Calu3 (cell line): ENCODE results near the gene KIRREL3. TPM values are rescaled to one million over a fixed set of nuclear protein-coding genes. Genes with fewer than 3 reads are reported as not detected.

Source experiments
- BruUV-seq: library from RNA; stranded (reverse); fragments of 400-500 nt; replicated peaks from 2 replicates; lab custom pipeline; 2021; lab: Mats Ljungman, UMichigan
- CTCF ChIA-PET: fragments of 300-600 bp; sonication (Branson Sonifier 250); formaldehyde crosslinking; loops from one replicate; lab custom pipeline; 2022; ENCODE audit warnings: antibody characterized with exemption; lab: Charles Lee
- DNase-seq: peaks from one replicate; pipeline ENCODE4 v3.0.0; 2022
- H3K27ac Mint-ChIP-seq: one replicate; pipeline ENCODE4 v1.8.0; 2022; ENCODE audit warnings: mixed read lengths; ENCODE audit not compliant: unreplicated experiment
- H3K27me3 Mint-ChIP-seq: one replicate; pipeline ENCODE4 v1.8.0; 2022; ENCODE audit warnings: mixed read lengths; ENCODE audit not compliant: unreplicated experiment
- H3K36me3 Mint-ChIP-seq: one replicate; pipeline ENCODE4 v1.8.0; 2022; ENCODE audit warnings: mild to moderate bottlenecking, moderate library complexity, mixed read lengths; ENCODE audit not compliant: insufficient read depth, unreplicated experiment
- H3K4me1 Mint-ChIP-seq: one replicate; pipeline ENCODE4 v1.8.0; 2022; ENCODE audit warnings: mild to moderate bottlenecking, low read depth, mixed read lengths; ENCODE audit not compliant: unreplicated experiment
- H3K4me3 Mint-ChIP-seq: one replicate; pipeline ENCODE4 v1.8.0; 2022; ENCODE audit warnings: mild to moderate bottlenecking, low read depth, moderate library complexity, mixed read lengths; ENCODE audit not compliant: unreplicated experiment
- H3K9me3 Mint-ChIP-seq: one replicate; pipeline ENCODE4 v1.8.0; 2022; ENCODE audit warnings: low read depth, mixed read lengths; ENCODE audit not compliant: unreplicated experiment
- CTCF ChIP-seq: fragments of 200-600 bp; IDR thresholded peaks from one replicate; pipeline ENCODE4 v1.8.0; 2022; ENCODE audit warnings: antibody characterized with exemption; ENCODE audit not compliant: unreplicated experiment
- intact Hi-C: fragments of 100-400 bp; cut with micrococcal nuclease; formaldehyde crosslinking; loops from one replicate; pipeline ENCODE4 v1.10.0; 2022; ENCODE audit not compliant: unreplicated experiment
- total RNA-seq: library from RNA; stranded (reverse); gene quantifications from 2 replicates; pipeline ENCODE4 v1.2.3, GENCODE V29; 2022

The KIRREL3 gene
- total RNA-seq, 1 experiment from 2014 or later = 0.26 TPM

GRCh38 chr11:126480015-126480409, 520.6 kb downstream of the KIRREL3 start:
- DNase-seq = no peak
- Mint-ChIP-seq H3K9me3 (no peaks in the 10 kb centered on the region), H3K27ac (no peak overlapping the region), H3K27me3 (no peaks in the 10 kb centered on the region), H3K4me3 (no peak overlapping the region), H3K4me1 (peaks cover 17% of the 10 kb centered on the region), H3K36me3 (no peaks in the 10 kb centered on the region)
- intact Hi-C loops = loop anchor here (1.0 to 2.0 kb wide), 2 partner anchors 39 to 170 kb away; no protein-coding TSS in a partner anchor
- TF ChIP-seq CTCF = no peak
- CTCF ChIA-PET = interaction anchor here (0.7 to 2.6 kb wide), 15 partner anchors 9 to 172 kb away, joined by 3 to 35 read pairs (median 4); no protein-coding TSS in a partner anchor
- BruUV-seq = no TSS peak

GRCh38 chr11:126479178-126479930, 521.2 kb downstream of the KIRREL3 start:
- no TSS peak for BruUV-seq
- peaks cover 17% of the 10 kb centered on the region for H3K4me1 Mint-ChIP-seq
- H3K9me3 Mint-ChIP-seq = no peaks in the 10 kb centered on the region
- no peaks in the 10 kb centered on the region for H3K27me3 Mint-ChIP-seq
- DNase-seq = no peak
- no peak overlapping the region for H3K4me3 Mint-ChIP-seq
- H3K27ac Mint-ChIP-seq = no peak overlapping the region
- no peaks in the 10 kb centered on the region for H3K36me3 Mint-ChIP-seq
- no peak for TF ChIP-seq CTCF
- intact Hi-C loops = no loop called here
- CTCF ChIA-PET = interaction anchor here (0.6 to 2.6 kb wide), 2 partner anchors 169 to 356 kb away, joined by 4 to 35 read pairs; no protein-coding TSS in a partner anchor

GRCh38 chr11:126478466-126478865, 522.1 kb downstream of the KIRREL3 start:
- H3K27ac Mint-ChIP-seq = no peak overlapping the region
- H3K27me3 Mint-ChIP-seq = no peaks in the 10 kb centered on the region
- H3K4me1 Mint-ChIP-seq = peaks cover 11% of the 10 kb centered on the region
- no peaks in the 10 kb centered on the region for H3K9me3 Mint-ChIP-seq
- no peak overlapping the region for H3K4me3 Mint-ChIP-seq
- TF ChIP-seq CTCF = no peak
- CTCF ChIA-PET = no interaction called here
- no peak for DNase-seq
- no peaks in the 10 kb centered on the region for H3K36me3 Mint-ChIP-seq
- intact Hi-C loops = no loop called here
- BruUV-seq = no TSS peak

- no peak for TF ChIP-seq CTCF
- Mint-ChIP-seq H3K9me3 (no peaks in the 10 kb centered on the region), H3K4me1 (peaks cover 11% of the 10 kb centered on the region), H3K27me3 (no peaks in the 10 kb centered on the region), H3K4me3 (no peak overlapping the region), H3K36me3 (no peaks in the 10 kb centered on the region), H3K27ac (no peak overlapping the region)
- intact Hi-C loops = no loop called here
- CTCF ChIA-PET = no interaction called here
- no peak for DNase-seq
- BruUV-seq = no TSS peak
Measured at GRCh38 chr11:126477535-126478305, 522.9 kb downstream of the KIRREL3 start.
